SK-N-DZ (cell line): ENCODE results near the gene CLEC9A.

ENCODE experiments used
- DNase-seq: peaks from one replicate; pipeline ENCODE4 v3.0.0-alpha.2; 2015; ENCODE audit warnings: low spot score

CLEC9A gene

GRCh38 chr12:10067264-10067663 is 36.8 kb downstream of the CLEC9A start:
- DNase-seq, result no peak

GRCh38 chr12:10067942-10068341 is 37.5 kb downstream of the CLEC9A start:
- no peak for DNase-seq

- no peak for DNase-seq
Observed at GRCh38 chr12:10068644-10069043, 38.2 kb downstream of the CLEC9A start.

- DNase-seq, result no peak
Observed at GRCh38 chr12:10069099-10069498, 38.6 kb downstream of the CLEC9A start.

GRCh38 chr12:10069976-10070375 is 39.5 kb downstream of the CLEC9A start:
- DNase-seq, result no peak

GRCh38 chr12:10070380-10070779 is 39.9 kb downstream of the CLEC9A start:
- DNase-seq, result no peak

GRCh38 chr12:10072131-10072530 is 41.6 kb downstream of the CLEC9A start:
- no peak for DNase-seq

- DNase-seq, result no peak
Observed at GRCh38 chr12:10073261-10073660, 42.8 kb downstream of the CLEC9A start.

GRCh38 chr12:10075451-10075850 is 45.0 kb downstream of the CLEC9A start:
- DNase-seq, result no peak

- no peak for DNase-seq
Observed at GRCh38 chr12:10082117-10082874, 51.8 kb downstream of the CLEC9A start.

- no peak for DNase-seq
Observed at GRCh38 chr12:10084733-10085132, 54.3 kb downstream of the CLEC9A start.

- DNase-seq, result no peak
Observed at GRCh38 chr12:10086387-10086786, 55.9 kb downstream of the CLEC9A start.

GRCh38 chr12:10088031-10088430 is 57.5 kb downstream of the CLEC9A start:
- no peak for DNase-seq

GRCh38 chr12:10088955-10089900 is 58.7 kb downstream of the CLEC9A start:
- no peak for DNase-seq

- DNase-seq, result no peak
Observed at GRCh38 chr12:10094646-10095395, 64.3 kb downstream of the CLEC9A start.

GRCh38 chr12:10095971-10096370 is 65.5 kb downstream of the CLEC9A start:
- DNase-seq, result no peak

- DNase-seq, result no peak
Observed at GRCh38 chr12:10097521-10097920, 67.0 kb downstream of the CLEC9A start.

- DNase-seq, result no peak
Observed at GRCh38 chr12:10098791-10099190, 68.3 kb downstream of the CLEC9A start, which contains the start of gene CLEC1A. TSS of gene CLEC1A (minus strand) at chr12:10098985. CDS start at chr12:10098922, 63 bp downstream.

GRCh38 chr12:10101042-10101579 is 70.6 kb downstream of the CLEC9A start:
- no peak for DNase-seq

GRCh38 chr12:10101648-10102220 is 71.3 kb downstream of the CLEC9A start:
- no peak for DNase-seq

- DNase-seq, result no peak
Observed at GRCh38 chr12:10102322-10102721, 71.8 kb downstream of the CLEC9A start.
